Heart right ventricle (tissue), 16 donors: ENCODE results near the gene ACSM2A. TPM values are rescaled to one million over a fixed set of nuclear protein-coding genes. Genes with fewer than 3 reads are reported as not detected.
A peak's percentile ranks its signal among the peaks of the same experiment; 100 is the strongest.

Source experiments
- ATAC-seq, 8 donors: fragments of 200-7000 bp; cut with Tn5 transposase; one replicate each; pipeline ENCODE4 v1.9.1; 2020; ENCODE audit warnings: mild to moderate bottlenecking in 8 of 8, moderate library complexity in 8 of 8, moderate number of reproducible peaks in 1 of 8
- DNase-seq, 2 donors: peaks; one replicate each; pipeline ENCODE4 v3.0.0-alpha.2; 2020
- H3K27ac ChIP-seq, 10 donors: fragments of 200-600 bp; sonication (generic) in 2 of 10; one replicate each; pipeline versions ENCODE4 v1.5.0 to v1.8.0; 2020 to 2022; ENCODE audit warnings: mild to moderate bottlenecking in 3 of 10
- H3K27me3 ChIP-seq, 7 donors: fragments of 200-600 bp; one replicate each; pipeline ENCODE4 v1.8.0; 2021 to 2022; ENCODE audit warnings: mild to moderate bottlenecking in 2 of 7
- H3K36me3 ChIP-seq, 9 donors: fragments of 200-600 bp; sonication (generic) in 1 of 9; one replicate each; pipeline versions ENCODE4 v1.5.0 to v1.8.0; 2020 to 2022; ENCODE audit warnings: mild to moderate bottlenecking in 2 of 9
- H3K4me1 ChIP-seq, 9 donors: fragments of 200-600 bp; sonication (generic) in 1 of 9; one replicate each; pipeline versions ENCODE4 v1.5.0 to v1.8.0; 2020 to 2022; ENCODE audit warnings: mild to moderate bottlenecking in 4 of 9
- H3K4me3 ChIP-seq, 10 donors: fragments of 200-600 bp; sonication (generic) in 2 of 10; one replicate each; pipeline versions ENCODE4 v1.5.0 to v1.8.0; 2020 to 2022; ENCODE audit warnings: mild to moderate bottlenecking in 7 of 10, moderate library complexity in 2 of 10
- H3K9me3 ChIP-seq, 11 donors: fragments of 200-600 bp in 10 of 11; sonication (generic) in 2 of 11; one replicate each; pipeline versions ENCODE4 v1.5.0 to v1.8.0; 2013 to 2022; ENCODE audit warnings: mild to moderate bottlenecking in 2 of 11, control low read depth in 1 of 11, moderate library complexity in 1 of 11
- WGBS, 2 donors: extraction: QIAGEN DNeasy Blood & Tissue Kit; methylation state at CpG; one replicate each; pipeline ENCODE4 v1.1.7; 2013; ENCODE audit warnings: inconsistent platforms in 1 of 2; 5-methylcytosine and 5-hydroxymethylcytosine counted together
- intact Hi-C, 10 donors: fragments of 100-400 bp; cut with DNase I; formaldehyde crosslinking; loops; one replicate each; pipeline versions ENCODE4 v1.11.1 to v1.14.2; 2022
- polyA plus RNA-seq, 2 donors: library from polyadenylated mRNA; stranded (reverse); fragments of 200-250 nt; gene quantifications; one replicate each; pipeline ENCODE4 v1.2.3, GENCODE V29; 2013
- total RNA-seq, 10 donors: library from RNA; stranded (reverse); fragmentation: NEBNext Ultra II Directional in 3 of 10; extraction: Animal tissue kit (Norgen Biotek cat#: 25700) in 3 of 10; gene quantifications; one replicate each; pipeline versions ENCODE4 v1.2.1 to v1.2.4, GENCODE V29; 2021 to 2023
- TF ChIP-seq, protein P1 (sequence below), 9 donors: fragments of 200-600 bp; sonication (generic) in 2 of 9; IDR thresholded peaks; one replicate each; pipeline versions ENCODE4 v1.5.0 to v1.8.0; 2021 to 2022; ENCODE audit warnings: antibody characterized with exemption in 9 of 9, mild to moderate bottlenecking in 5 of 9, moderate library complexity in 1 of 9
- donor health status: Arrhythmogenic right ventricular cardiomyopathy.
- donor health status: ischemic (EF 13 %, LVEDD 7.1; RV severe dilation, severe dysfunction).
- donor health status: healthy with polysubstance abuse.
- donor health status: DM: no; HTN: yes; CAD: no.
- donor health status: DM: no; HTN: no; CAD: no.
- donor health status: ischemic (EF 25% LVEDD 6.9; RV normal size, moderate dysfunction).
- donor health status: ischemic (EF 25% LVEDD 5.7; RV mildly dilated, moderate dysfunction).
- donor health status: healthy.
- donor health status: DM: yes; HTN: yes; CAD: no.
- donor health status: Ischemic cardiomyopathy.
- donor health status: ischemic (EF 35%, LVEDD 5.7; RV mildly dilated, moderate dysfunction).
- donor health status: nonischemic (EF 11% LVEDD 7.7; RV severe dilation, severe dysfunction).
- donor health status: DM: yes; HTN: yes; CAD: no.
- donor health status: PGD.
- donor health status: ischemic (EF 29% LVEDD 5.4; RV normal size, mild dysfunction).
- donor health status: nonischemic (EF 23%, LVEDD 6.1; RV moderate dilation, normal function).

The ACSM2A gene
- total and polyA plus RNA-seq, 12 donors: not detected

DNA sequence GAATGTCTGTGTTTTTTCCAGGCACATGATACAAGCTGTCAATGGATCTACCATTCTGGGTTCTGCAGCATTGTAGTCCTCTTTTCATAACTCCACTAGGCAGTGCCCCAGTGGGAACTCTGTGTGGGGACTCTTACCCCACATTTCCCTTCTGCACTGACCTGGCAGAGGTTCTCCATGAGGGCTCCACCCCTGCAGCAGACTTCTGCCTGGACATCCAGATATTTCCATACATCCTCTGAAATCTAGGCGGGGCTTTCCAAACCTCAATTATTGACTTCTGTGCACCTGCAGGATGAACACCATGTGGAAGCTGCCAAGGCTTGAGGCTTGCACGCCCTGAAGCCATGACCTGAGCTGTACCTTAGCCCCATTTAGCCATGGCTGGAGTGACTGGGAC, 56.0 kb downstream of the ACSM2A start:
- no peak for ATAC-seq
- H3K4me1 ChIP-seq: peaks cover 0 to 5% (median 0%) of the 10 kb centered on the region in 9 donors
- peaks cover 0 to 41% (median 8%) of the 10 kb centered on the region in 11 donors for H3K9me3 ChIP-seq
- no peaks in the 10 kb centered on the region for H3K27me3 ChIP-seq
- 73 to 85% methylated on average over 2 of the region's 2 CpGs for WGBS, 2 donors
- H3K27ac ChIP-seq: no peak overlapping the region
- intact Hi-C loops: no loop called here
- no peak for DNase-seq
- H3K4me3 ChIP-seq: no peak overlapping the region
- TF ChIP-seq, protein P1, sequence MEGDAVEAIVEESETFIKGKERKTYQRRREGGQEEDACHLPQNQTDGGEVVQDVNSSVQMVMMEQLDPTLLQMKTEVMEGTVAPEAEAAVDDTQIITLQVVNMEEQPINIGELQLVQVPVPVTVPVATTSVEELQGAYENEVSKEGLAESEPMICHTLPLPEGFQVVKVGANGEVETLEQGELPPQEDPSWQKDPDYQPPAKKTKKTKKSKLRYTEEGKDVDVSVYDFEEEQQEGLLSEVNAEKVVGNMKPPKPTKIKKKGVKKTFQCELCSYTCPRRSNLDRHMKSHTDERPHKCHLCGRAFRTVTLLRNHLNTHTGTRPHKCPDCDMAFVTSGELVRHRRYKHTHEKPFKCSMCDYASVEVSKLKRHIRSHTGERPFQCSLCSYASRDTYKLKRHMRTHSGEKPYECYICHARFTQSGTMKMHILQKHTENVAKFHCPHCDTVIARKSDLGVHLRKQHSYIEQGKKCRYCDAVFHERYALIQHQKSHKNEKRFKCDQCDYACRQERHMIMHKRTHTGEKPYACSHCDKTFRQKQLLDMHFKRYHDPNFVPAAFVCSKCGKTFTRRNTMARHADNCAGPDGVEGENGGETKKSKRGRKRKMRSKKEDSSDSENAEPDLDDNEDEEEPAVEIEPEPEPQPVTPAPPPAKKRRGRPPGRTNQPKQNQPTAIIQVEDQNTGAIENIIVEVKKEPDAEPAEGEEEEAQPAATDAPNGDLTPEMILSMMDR (IDR thresholded peaks at IDR 0.05): no peak
- H3K36me3 ChIP-seq: no peaks in the 10 kb centered on the region

DNA sequence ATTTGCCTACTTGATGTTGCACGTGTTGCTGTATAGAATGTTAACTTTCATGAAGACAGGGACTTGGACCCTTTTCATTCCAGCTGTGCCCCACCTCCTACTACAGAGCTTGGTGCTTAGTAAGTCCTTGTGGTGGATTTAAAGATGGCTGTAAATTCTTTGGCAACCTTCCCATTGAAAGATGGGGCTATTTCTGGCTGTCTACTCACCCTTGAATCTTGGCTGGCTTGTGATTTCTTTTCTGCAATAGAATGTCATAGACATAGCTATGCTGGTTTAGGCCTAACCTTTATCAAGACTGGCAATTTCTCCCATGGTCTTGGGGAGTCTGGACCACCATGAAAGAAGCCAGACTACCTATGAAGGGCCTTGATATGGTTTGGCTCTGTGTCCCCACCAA, 59.0 kb downstream of the ACSM2A start:
- Histone ChIP-seq H3K4me1 (peaks cover 0 to 6% (median 0%) of the 10 kb centered on the region in 9 donors), H3K36me3 (no peaks in the 10 kb centered on the region), H3K27me3 (no peaks in the 10 kb centered on the region), H3K9me3 (peaks cover 0 to 32% (median 8%) of the 10 kb centered on the region in 11 donors), H3K4me3 (no peak overlapping the region), H3K27ac (no peak overlapping the region)
- TF ChIP-seq, protein P1 (IDR thresholded peaks at IDR 0.05): no peak
- intact Hi-C loops: no loop called here
- 33 to 40% methylated on average over 1 of the region's 1 CpG for WGBS, 2 donors
- peak in 7 of 8 donors; percentile 38 to 87 (median 67) for ATAC-seq
- DNase-seq: peak in 1 of 2 donors; percentile 14

DNA sequence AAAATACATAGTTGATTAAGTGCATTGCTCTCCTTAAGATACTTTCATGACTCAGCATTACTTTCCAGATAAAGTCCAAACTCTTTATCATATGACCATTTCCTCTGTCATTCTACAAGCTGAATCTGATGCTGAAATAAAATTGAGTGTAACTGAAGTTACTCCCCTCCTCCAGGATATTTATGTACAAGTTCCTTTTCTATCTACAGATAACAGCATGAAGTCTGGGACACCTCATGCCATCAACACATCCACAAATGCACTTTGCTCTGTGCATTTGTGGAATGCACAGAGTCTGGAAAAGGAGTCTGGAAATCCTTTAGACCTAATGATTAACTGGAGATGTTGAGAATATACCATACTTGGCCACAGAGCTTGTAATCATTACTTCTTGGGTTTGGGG, 64.4 kb downstream of the ACSM2A start:
- no peaks in the 10 kb centered on the region for H3K36me3 ChIP-seq
- TF ChIP-seq, protein P1 (IDR thresholded peaks at IDR 0.05): no peak
- ATAC-seq: no peak

DNA sequence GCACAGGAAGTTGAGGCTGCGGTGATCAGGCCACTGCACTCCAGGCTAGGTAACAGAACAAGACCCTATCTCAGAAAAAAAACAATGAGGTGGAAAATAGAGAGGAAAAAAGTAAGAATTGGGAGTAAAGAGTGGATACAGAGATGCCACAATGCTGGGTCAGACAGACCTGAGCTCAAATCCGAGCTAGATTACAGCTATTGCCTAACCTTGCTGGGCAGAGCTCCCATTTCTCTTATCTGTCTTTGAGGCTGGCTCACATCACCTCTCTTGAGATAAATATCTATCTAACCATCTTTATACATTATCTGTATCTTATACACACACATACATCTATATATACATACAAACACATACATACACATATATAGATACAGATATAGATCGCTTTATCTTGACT, 65.8 kb downstream of the ACSM2A start:
- H3K4me3 ChIP-seq: no peak overlapping the region
- H3K27ac ChIP-seq: no peak overlapping the region
- no peaks in the 10 kb centered on the region for H3K27me3 ChIP-seq
- H3K36me3 ChIP-seq: no peaks in the 10 kb centered on the region
- intact Hi-C loops: no loop called here
- ATAC-seq: no peak
- DNase-seq: no peak
- 63 to 72% methylated on average over 3 of the region's 3 CpGs for WGBS, 2 donors
- TF ChIP-seq, protein P1 (IDR thresholded peaks at IDR 0.05): no peak
- peaks cover 0 to 10% (median 4%) of the 10 kb centered on the region in 9 donors for H3K4me1 ChIP-seq
- no peaks in the 10 kb centered on the region for H3K9me3 ChIP-seq

More for the DNA sequence above, 64.4 kb downstream of the ACSM2A start:
- Histone ChIP-seq H3K9me3 (no peaks in the 10 kb centered on the region), H3K27ac (no peak overlapping the region), H3K4me1 (peaks cover 0 to 10% (median 4%) of the 10 kb centered on the region in 9 donors), H3K27me3 (no peaks in the 10 kb centered on the region), H3K4me3 (no peak overlapping the region)
- intact Hi-C loops: no loop called here
- no peak for DNase-seq
